GM23338 (cell line): ENCODE data around the gene NAT8L. TPM values are rescaled to one million over a fixed set of nuclear protein-coding genes. Genes with fewer than 3 reads are reported as not detected.

Experiments used
- ATAC-seq: fragments of 200-7000 bp; cut with Tn5 transposase; 3 replicates; pipeline ENCODE4 v1.9.1; 2020
- DNase-seq: peaks from one replicate; pipeline ENCODE4 v3.0.0-alpha.2; 2015; ENCODE audit warnings: low spot score
- H2AFZ ChIP-seq: fragments of 200-600 bp; sonication (generic); 2 replicates; pipeline ENCODE4 v1.8.0; 2016; ENCODE audit warnings: antibody characterized with exemption, mild to moderate bottlenecking, moderate library complexity
- H3F3A ChIP-seq: fragments of 200-600 bp; sonication (generic); replicated peaks from 2 replicates; pipeline ENCODE4 v1.8.0; 2017; ENCODE audit warnings: antibody characterized with exemption, mixed run types, low read depth
- H3K27ac ChIP-seq: fragments of 200-600 bp; sonication (generic); 2 replicates; pipeline ENCODE4 v1.6.1; 2016; ENCODE audit warnings: low read depth
- H3K27me3 ChIP-seq: fragments of 200-600 bp; sonication (generic); 2 replicates; pipeline ENCODE4 v1.8.0; 2016; ENCODE audit warnings: mild to moderate bottlenecking, mixed run types, moderate library complexity; ENCODE audit not compliant: insufficient read depth
- H3K36me3 ChIP-seq: fragments of 200-600 bp; sonication (generic); 2 replicates; pipeline ENCODE4 v1.8.0; 2016; ENCODE audit warnings: mild to moderate bottlenecking; ENCODE audit not compliant: insufficient read depth
- H3K4me1 ChIP-seq: fragments of 200-600 bp; sonication (generic); 2 replicates; pipeline ENCODE4 v1.8.0; 2016; ENCODE audit warnings: mild to moderate bottlenecking, moderate library complexity; ENCODE audit not compliant: insufficient read depth
- H3K4me2 ChIP-seq: fragments of 200-600 bp; sonication (generic); 2 replicates; pipeline ENCODE4 v1.7.1; 2017; ENCODE audit warnings: mixed run types
- H3K4me3 ChIP-seq: fragments of 200-600 bp; sonication (generic); 2 replicates; pipeline ENCODE4 v1.6.1; 2016; ENCODE audit warnings: mixed run types
- H3K79me2 ChIP-seq: fragments of 200-600 bp; sonication (generic); replicated peaks from 2 replicates; pipeline ENCODE4 v1.8.0; 2017; ENCODE audit warnings: mild to moderate bottlenecking; ENCODE audit not compliant: insufficient read depth
- H3K9me2 ChIP-seq: fragments of 200-600 bp; sonication (generic); 2 replicates; pipeline ENCODE4 v1.8.0; 2017; ENCODE audit not compliant: insufficient read depth
- H4K20me1 ChIP-seq: fragments of 200-600 bp; sonication (generic); replicated peaks from 2 replicates; pipeline ENCODE4 v1.8.0; 2017; ENCODE audit warnings: mild to moderate bottlenecking; ENCODE audit not compliant: insufficient read depth
- H3K27ac Mint-ChIP-seq: 2 replicates; pipeline ENCODE4 v1.8.0; 2020; ENCODE audit warnings: inconsistent platforms, mild to moderate bottlenecking, moderate library complexity, mixed read lengths
- H3K27me3 Mint-ChIP-seq: 3 replicates; pipeline ENCODE4 v1.8.0; 2022; ENCODE audit warnings: low read depth, mild to moderate bottlenecking, moderate library complexity, mixed read lengths, inconsistent platforms; ENCODE audit not compliant: insufficient read depth, poor library complexity
- H3K36me3 Mint-ChIP-seq: 3 replicates; pipeline ENCODE4 v1.8.0; 2021; ENCODE audit warnings: low read depth, mild to moderate bottlenecking, inconsistent platforms, moderate library complexity, mixed read lengths
- H3K4me1 Mint-ChIP-seq: 3 replicates; pipeline ENCODE4 v1.8.0; 2020; ENCODE audit warnings: mild to moderate bottlenecking, inconsistent platforms, mixed read lengths
- H3K4me3 Mint-ChIP-seq: 3 replicates; pipeline ENCODE4 v1.8.0; 2021; ENCODE audit warnings: moderate library complexity, mild to moderate bottlenecking, inconsistent platforms, mixed read lengths
- H3K9me3 Mint-ChIP-seq: 3 replicates; pipeline ENCODE4 v1.8.0; 2020; ENCODE audit warnings: moderate library complexity, mild to moderate bottlenecking, inconsistent platforms, mixed read lengths
- CREB1 ChIP-seq: fragments of 250-450 bp; sonication (Bioruptor Pico); IDR thresholded peaks from 2 replicates; pipeline ENCODE4 v1.5.0; 2020; ENCODE audit warnings: low read depth, mild to moderate bottlenecking, moderate library complexity
- EZH2phosphoT487 ChIP-seq: fragments of 200-600 bp; sonication (generic); IDR thresholded peaks from one replicate; pipeline ENCODE4 v1.8.1; 2018; ENCODE audit warnings: antibody characterized with exemption; ENCODE audit not compliant: unreplicated experiment
- NANOG ChIP-seq: IDR thresholded peaks from 2 replicates; pipeline ENCODE4 v1.6.1; 2016; ENCODE audit warnings: antibody characterized with exemption, borderline replicate concordance
- POLR2AphosphoS5 ChIP-seq: IDR thresholded peaks from 2 replicates; pipeline ENCODE4 v1.6.1; 2016; ENCODE audit warnings: antibody characterized with exemption, low read depth
- STAT1 ChIP-seq: IDR thresholded peaks from one replicate; pipeline ENCODE4 v1.6.1; 2016; ENCODE audit warnings: antibody characterized with exemption; ENCODE audit not compliant: unreplicated experiment
- ZNF114 ChIP-seq: fragments of 250-450 bp; sonication (Bioruptor Pico); IDR thresholded peaks from 2 replicates; pipeline ENCODE4 v1.5.0; 2020; ENCODE audit warnings: mild to moderate bottlenecking, moderate library complexity
- ZNF331 ChIP-seq: fragments of 250-450 bp; sonication (Bioruptor Pico); IDR thresholded peaks from 2 replicates; pipeline ENCODE4 v1.5.0; 2020; ENCODE audit warnings: low read depth, mild to moderate bottlenecking, moderate library complexity
- ZNF462 ChIP-seq: fragments of 250-450 bp; sonication (Bioruptor Pico); IDR thresholded peaks from 2 replicates; pipeline ENCODE4 v1.5.0; 2020; ENCODE audit warnings: mild to moderate bottlenecking, moderate library complexity
- polyA plus RNA-seq: library from polyadenylated mRNA; unstranded; fragments of >200 nt; fragmentation: Nextera tagmentation; extraction: Ambion mirVana; gene quantifications from 2 replicates; pipeline ENCODE4 v1.2.1, GENCODE V29; 2016
- total RNA-seq: library from RNA; depleted of rRNA; stranded (reverse); fragments of >200 nt; shearing (Covaris generic); gene quantifications from 2 replicates; pipeline ENCODE4 v1.2.3, GENCODE V29; 2014
- TF ChIP-seq, protein P1 (sequence below): IDR thresholded peaks from 2 replicates; pipeline ENCODE4 v1.6.1; 2016; ENCODE audit warnings: antibody characterized with exemption

Gene NAT8L
- total and polyA plus RNA-seq, 2 experiments from 2014 or later = 1.6 to 9.7 TPM

DNA sequence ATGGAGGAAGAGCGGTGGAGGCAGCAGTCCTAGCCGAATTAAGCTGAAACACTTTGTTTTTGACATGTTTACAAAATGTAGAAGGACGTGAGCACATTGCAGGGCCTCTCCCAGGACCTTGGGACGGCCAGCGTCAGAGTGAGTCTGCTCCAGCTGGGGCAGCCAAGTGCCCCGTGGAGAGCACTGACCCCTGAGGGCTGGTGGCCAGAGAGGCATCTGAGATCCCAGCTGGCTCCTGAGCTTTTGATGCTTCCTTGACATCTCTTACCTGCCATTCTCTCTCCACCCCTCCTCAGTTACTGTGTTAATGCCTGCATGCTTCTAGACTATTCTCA, 24.7 kb downstream of the NAT8L start (continued):
- TF ChIP-seq ZNF462 (CRISPR knock-in tag) (no peak), ZNF331 (CRISPR knock-in tag) (no peak), POLR2AphosphoS5 (no peak), CREB1 (CRISPR knock-in tag) (no peak), STAT1 (no peak)
- TF ChIP-seq, protein P1, sequence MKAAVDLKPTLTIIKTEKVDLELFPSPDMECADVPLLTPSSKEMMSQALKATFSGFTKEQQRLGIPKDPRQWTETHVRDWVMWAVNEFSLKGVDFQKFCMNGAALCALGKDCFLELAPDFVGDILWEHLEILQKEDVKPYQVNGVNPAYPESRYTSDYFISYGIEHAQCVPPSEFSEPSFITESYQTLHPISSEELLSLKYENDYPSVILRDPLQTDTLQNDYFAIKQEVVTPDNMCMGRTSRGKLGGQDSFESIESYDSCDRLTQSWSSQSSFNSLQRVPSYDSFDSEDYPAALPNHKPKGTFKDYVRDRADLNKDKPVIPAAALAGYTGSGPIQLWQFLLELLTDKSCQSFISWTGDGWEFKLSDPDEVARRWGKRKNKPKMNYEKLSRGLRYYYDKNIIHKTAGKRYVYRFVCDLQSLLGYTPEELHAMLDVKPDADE = no peak

DNA sequence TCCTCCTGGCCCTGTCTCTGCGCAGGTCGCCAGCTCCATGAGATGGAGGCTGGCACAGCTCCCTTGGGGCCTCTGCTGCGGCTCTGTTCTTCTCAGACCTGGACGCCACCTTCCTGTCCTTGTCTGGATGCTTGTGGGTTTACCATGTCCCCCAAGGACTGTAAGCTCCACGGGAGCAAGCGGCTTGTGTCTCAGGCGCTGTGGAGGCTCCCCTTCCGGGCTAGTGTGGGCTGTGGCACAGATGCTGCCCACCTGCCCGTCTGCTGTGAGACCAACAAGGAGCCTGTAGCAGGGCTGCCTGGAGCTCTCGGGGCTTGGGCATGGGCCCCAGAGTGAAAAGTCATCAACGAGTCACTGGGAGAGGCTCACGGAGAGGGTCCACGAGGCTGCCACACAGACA, 25.2 kb downstream of the NAT8L start:
- Histone ChIP-seq H3K4me1 (no peaks in the 10 kb centered on the region), H3K27ac (no peak overlapping the region), H3F3A (no peaks in the 10 kb centered on the region), H3K9me2 (no peaks in the 10 kb centered on the region), H3K4me2 (no peak overlapping the region), H3K4me3 (no peak overlapping the region), H3K27me3 (no peaks in the 10 kb centered on the region), H3K36me3 (no peaks in the 10 kb centered on the region), H4K20me1 (no peaks in the 10 kb centered on the region), H3K79me2 (no peaks in the 10 kb centered on the region), H2AFZ (no peak overlapping the region)
- DNase-seq (no peak), ATAC-seq (no peak)
- Mint-ChIP-seq H3K4me3 (no peak overlapping the region), H3K36me3 (no peaks in the 10 kb centered on the region; the same call in 2 of the 3 replicates), H3K9me3 (no peaks in the 10 kb centered on the region), H3K27me3 (peaks cover 8% of the 10 kb centered on the region), H3K27ac (no peak overlapping the region), H3K4me1 (no peaks in the 10 kb centered on the region; the same call in 2 of the 3 replicates)
- TF ChIP-seq ZNF331 (CRISPR knock-in tag) = no peak
- TF ChIP-seq POLR2AphosphoS5 = no peak
- no peak for TF ChIP-seq ZNF114 (CRISPR knock-in tag)
- no peak for TF ChIP-seq ZNF462 (CRISPR knock-in tag)
- no peak for TF ChIP-seq EZH2phosphoT487
- TF ChIP-seq CREB1 (CRISPR knock-in tag) = no peak
- TF ChIP-seq STAT1 = no peak
- no peak for TF ChIP-seq NANOG
